Loucy (cell line): ENCODE measurements around the gene ZFPM1.

ENCODE experiments used
- H2AFZ ChIP-seq: fragments of 200-600 bp; sonication (generic); 2 replicates; pipeline ENCODE4 v1.6.0; 2016; ENCODE audit warnings: antibody characterized with exemption, mild to moderate bottlenecking, low read length, moderate library complexity
- H3F3A ChIP-seq: fragments of 200-600 bp; 2 replicates; pipeline ENCODE4 v1.6.0; 2016; ENCODE audit warnings: antibody characterized with exemption, low read depth, mild to moderate bottlenecking
- H3K27me3 ChIP-seq: fragments of 200-600 bp; sonication (generic); 2 replicates; pipeline ENCODE4 v1.6.1; 2014; ENCODE audit warnings: low read length, mild to moderate bottlenecking; ENCODE audit not compliant: insufficient read depth, poor library complexity, severe bottlenecking
- H3K36me3 ChIP-seq: fragments of 200-600 bp; sonication (generic); 2 replicates; pipeline ENCODE4 v1.6.1; 2016; ENCODE audit warnings: low read length; ENCODE audit not compliant: insufficient read depth
- H3K4me1 ChIP-seq: fragments of 200-600 bp; sonication (generic); 2 replicates; pipeline ENCODE4 v1.5.1; 2014; ENCODE audit warnings: low read length, mild to moderate bottlenecking; ENCODE audit not compliant: insufficient read depth, poor library complexity, severe bottlenecking
- H3K4me2 ChIP-seq: fragments of 200-600 bp; sonication (generic); 2 replicates; pipeline ENCODE4 v1.6.0; 2014; ENCODE audit warnings: antibody characterized with exemption, low read length, low read depth, mild to moderate bottlenecking; ENCODE audit not compliant: poor library complexity, severe bottlenecking
- H3K4me3 ChIP-seq: fragments of 200-600 bp; sonication (generic); 2 replicates; pipeline ENCODE4 v1.5.1; 2014; ENCODE audit warnings: low read length, mild to moderate bottlenecking, mixed read lengths; ENCODE audit not compliant: poor library complexity, severe bottlenecking
- H3K79me2 ChIP-seq: fragments of 200-600 bp; sonication (generic); 2 replicates; pipeline ENCODE4 v1.6.1; 2014; ENCODE audit warnings: low read length; ENCODE audit not compliant: insufficient read depth
- H3K9ac ChIP-seq: fragments of 200-600 bp; sonication (generic); 2 replicates; pipeline ENCODE4 v1.6.0; 2014; ENCODE audit warnings: mild to moderate bottlenecking, low read depth, low read length, moderate library complexity; ENCODE audit not compliant: poor library complexity, severe bottlenecking
- H3K9me2 ChIP-seq: fragments of 200-600 bp; sonication (generic); replicated peaks from 2 replicates; pipeline ENCODE4 v1.6.1; 2016; ENCODE audit warnings: low read depth, low read length, mixed read lengths
- H3K9me3 ChIP-seq: fragments of 200-600 bp; sonication (generic); 2 replicates; pipeline ENCODE4 v1.6.1; 2014; ENCODE audit warnings: mild to moderate bottlenecking, antibody characterized with exemption, low read length, low read depth; ENCODE audit not compliant: insufficient read depth
- H4K20me1 ChIP-seq: fragments of 200-600 bp; sonication (generic); 2 replicates; pipeline ENCODE4 v1.6.0; 2014; ENCODE audit warnings: antibody characterized with exemption, low read length, mild to moderate bottlenecking; ENCODE audit not compliant: insufficient read depth, poor library complexity, severe bottlenecking
- EZH2phosphoT487 ChIP-seq: fragments of 200-600 bp; IDR thresholded peaks from 2 replicates; pipeline ENCODE4 v1.6.1; 2018; ENCODE audit warnings: antibody characterized with exemption, mild to moderate bottlenecking, moderate library complexity, borderline replicate concordance
- TF ChIP-seq, protein P1 (sequence below): fragments of 200-600 bp; sonication (generic); conservative IDR thresholded peaks from 2 replicates; pipeline ENCODE4 v1.5.1; 2014; ENCODE audit warnings: mild to moderate bottlenecking, antibody characterized with exemption, low read length

Gene ZFPM1

GRCh38 chr16:88421301-88421700, 31.8 kb upstream of the ZFPM1 start:
- Histone ChIP-seq H3K4me1 (no peaks in the 10 kb centered on the region), H3K9me2 (no peaks in the 10 kb centered on the region), H3K27me3 (no peaks in the 10 kb centered on the region), H3F3A (no peaks in the 10 kb centered on the region), H3K4me3 (no peak overlapping the region), H3K9ac (no peak overlapping the region), H3K9me3 (no peaks in the 10 kb centered on the region), H4K20me1 (no peaks in the 10 kb centered on the region), H3K4me2 (no peak overlapping the region), H3K36me3 (no peaks in the 10 kb centered on the region), H3K79me2 (no peaks in the 10 kb centered on the region), H2AFZ (no peak overlapping the region)
- no peak for TF ChIP-seq EZH2phosphoT487
- TF ChIP-seq, protein P1, sequence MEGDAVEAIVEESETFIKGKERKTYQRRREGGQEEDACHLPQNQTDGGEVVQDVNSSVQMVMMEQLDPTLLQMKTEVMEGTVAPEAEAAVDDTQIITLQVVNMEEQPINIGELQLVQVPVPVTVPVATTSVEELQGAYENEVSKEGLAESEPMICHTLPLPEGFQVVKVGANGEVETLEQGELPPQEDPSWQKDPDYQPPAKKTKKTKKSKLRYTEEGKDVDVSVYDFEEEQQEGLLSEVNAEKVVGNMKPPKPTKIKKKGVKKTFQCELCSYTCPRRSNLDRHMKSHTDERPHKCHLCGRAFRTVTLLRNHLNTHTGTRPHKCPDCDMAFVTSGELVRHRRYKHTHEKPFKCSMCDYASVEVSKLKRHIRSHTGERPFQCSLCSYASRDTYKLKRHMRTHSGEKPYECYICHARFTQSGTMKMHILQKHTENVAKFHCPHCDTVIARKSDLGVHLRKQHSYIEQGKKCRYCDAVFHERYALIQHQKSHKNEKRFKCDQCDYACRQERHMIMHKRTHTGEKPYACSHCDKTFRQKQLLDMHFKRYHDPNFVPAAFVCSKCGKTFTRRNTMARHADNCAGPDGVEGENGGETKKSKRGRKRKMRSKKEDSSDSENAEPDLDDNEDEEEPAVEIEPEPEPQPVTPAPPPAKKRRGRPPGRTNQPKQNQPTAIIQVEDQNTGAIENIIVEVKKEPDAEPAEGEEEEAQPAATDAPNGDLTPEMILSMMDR, result no peak

- Histone ChIP-seq H2AFZ (no peak overlapping the region), H3K9ac (no peak overlapping the region), H3K4me3 (no peak overlapping the region), H4K20me1 (no peaks in the 10 kb centered on the region), H3K9me2 (no peaks in the 10 kb centered on the region), H3K79me2 (no peaks in the 10 kb centered on the region), H3K27me3 (no peaks in the 10 kb centered on the region), H3K4me2 (no peak overlapping the region), H3K36me3 (no peaks in the 10 kb centered on the region), H3K9me3 (no peaks in the 10 kb centered on the region), H3F3A (no peaks in the 10 kb centered on the region), H3K4me1 (no peaks in the 10 kb centered on the region)
- TF ChIP-seq, protein P1, result no peak
- no peak for TF ChIP-seq EZH2phosphoT487
Observed at GRCh38 chr16:88421871-88422433, 31.1 kb upstream of the ZFPM1 start.

DNA sequence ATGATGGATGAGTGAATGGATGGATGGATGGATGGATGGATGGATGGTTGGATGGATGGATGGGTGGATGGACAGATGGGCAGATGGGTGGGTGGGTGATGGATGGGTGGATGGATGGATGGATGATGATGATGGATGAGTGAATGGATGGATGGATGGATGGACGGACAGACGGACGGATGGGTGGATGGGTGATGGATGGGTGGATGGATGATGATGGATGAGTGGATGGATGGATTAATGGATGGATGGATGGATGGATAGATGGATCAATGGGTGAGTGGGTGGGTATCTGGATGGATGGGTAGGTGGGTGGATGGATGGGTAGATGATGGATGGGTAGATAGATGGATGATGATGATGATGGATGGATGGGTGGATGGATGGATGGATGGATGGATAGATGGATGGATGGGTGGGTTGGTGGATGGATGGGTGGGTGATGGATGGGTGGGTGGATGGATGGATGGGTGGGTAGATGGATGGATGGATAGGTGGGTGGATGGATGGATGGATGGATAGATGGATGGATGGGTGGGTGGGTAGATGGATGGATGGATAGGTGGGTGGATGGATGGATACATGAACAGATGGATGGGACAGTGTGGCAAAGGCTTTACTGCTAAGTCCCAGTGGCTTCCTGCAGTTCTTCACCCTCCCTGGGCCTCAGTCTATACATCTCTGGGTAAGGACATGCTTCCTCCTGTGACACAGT, 30.2 kb upstream of the ZFPM1 start:
- Histone ChIP-seq H3K79me2 (no peaks in the 10 kb centered on the region), H3K4me1 (no peaks in the 10 kb centered on the region), H3F3A (no peaks in the 10 kb centered on the region), H3K9me3 (no peaks in the 10 kb centered on the region), H4K20me1 (no peaks in the 10 kb centered on the region), H3K36me3 (no peaks in the 10 kb centered on the region), H2AFZ (no peak overlapping the region), H3K4me2 (no peak overlapping the region), H3K4me3 (no peak overlapping the region), H3K9me2 (no peaks in the 10 kb centered on the region), H3K27me3 (no peaks in the 10 kb centered on the region), H3K9ac (no peak overlapping the region)
- TF ChIP-seq, protein P1, result no peak
- TF ChIP-seq EZH2phosphoT487, result no peak
